Glutamatergic neuron (in vitro differentiated cells): Measurements from ENCODE around the gene ELFN2. TPM values are rescaled to one million over a fixed set of nuclear protein-coding genes. Genes with fewer than 3 reads are reported as not detected.

ENCODE experiments used
- DNase-seq: peaks from one replicate; pipeline ENCODE4 v3.0.0; 2022
- H3K27ac Mint-ChIP-seq: one replicate; pipeline ENCODE4 v1.8.0; 2020; ENCODE audit warnings: mild to moderate bottlenecking, mixed read lengths, inconsistent platforms; ENCODE audit not compliant: unreplicated experiment
- H3K27me3 Mint-ChIP-seq: one replicate; pipeline ENCODE4 v1.8.0; 2020; ENCODE audit warnings: mild to moderate bottlenecking, moderate library complexity, mixed read lengths, inconsistent platforms; ENCODE audit not compliant: unreplicated experiment
- H3K36me3 Mint-ChIP-seq: one replicate; pipeline ENCODE4 v1.8.0; 2020; ENCODE audit warnings: mild to moderate bottlenecking, mixed read lengths, inconsistent platforms; ENCODE audit not compliant: unreplicated experiment
- H3K4me1 Mint-ChIP-seq: one replicate; pipeline ENCODE4 v1.8.0; 2020; ENCODE audit warnings: mild to moderate bottlenecking, low read depth, mixed read lengths, inconsistent platforms; ENCODE audit not compliant: unreplicated experiment
- H3K4me3 Mint-ChIP-seq: one replicate; pipeline ENCODE4 v1.8.0; 2020; ENCODE audit warnings: mild to moderate bottlenecking, mixed read lengths, inconsistent platforms; ENCODE audit not compliant: unreplicated experiment
- H3K9me3 Mint-ChIP-seq: one replicate; pipeline ENCODE4 v1.8.0; 2020; ENCODE audit warnings: mild to moderate bottlenecking, moderate library complexity, mixed read lengths, inconsistent platforms; ENCODE audit not compliant: unreplicated experiment
- CTCF ChIP-seq: fragments of 200-600 bp; sonication (generic); IDR thresholded peaks from one replicate; pipeline ENCODE4 v1.5.0; 2021; ENCODE audit not compliant: partially characterized antibody, unreplicated experiment
- total RNA-seq: library from RNA; stranded (reverse); fragmentation: NEBNext Ultra II Directional; extraction: Animal tissue kit (Norgen Biotek cat#: 25700); gene quantifications from one replicate; pipeline ENCODE4 v1.2.1, GENCODE V29; 2021; ENCODE audit not compliant: unreplicated experiment

ELFN2 gene
- total RNA-seq, 1 donor from 2014 or later = 7.3 TPM

GRCh38 chr22:37366601-37367000 lies 60.7 kb downstream of the ELFN2 start:
- H3K9me3 Mint-ChIP-seq = peaks cover 4% of the 10 kb centered on the region
- no peak overlapping the region for H3K4me3 Mint-ChIP-seq
- no peak overlapping the region for H3K27ac Mint-ChIP-seq
- H3K36me3 Mint-ChIP-seq = no peaks in the 10 kb centered on the region
- TF ChIP-seq CTCF = no peak
- peaks cover 2% of the 10 kb centered on the region for H3K27me3 Mint-ChIP-seq
- no peak for DNase-seq
- peaks cover 34% of the 10 kb centered on the region for H3K4me1 Mint-ChIP-seq

GRCh38 chr22:37365950-37366349 lies 61.3 kb downstream of the ELFN2 start:
- H3K36me3 Mint-ChIP-seq = no peaks in the 10 kb centered on the region

GRCh38 chr22:37363261-37363992 lies 63.9 kb downstream of the ELFN2 start:
- Mint-ChIP-seq H3K36me3 (peaks cover 4% of the 10 kb centered on the region), H3K4me1 (peaks cover 31% of the 10 kb centered on the region), H3K27ac (no peak overlapping the region), H3K4me3 (no peak overlapping the region), H3K9me3 (peaks cover 9% of the 10 kb centered on the region), H3K27me3 (peaks cover 5% of the 10 kb centered on the region)
- no peak for TF ChIP-seq CTCF
- no peak for DNase-seq

More at GRCh38 chr22:37365950-37366349, 61.3 kb downstream of the ELFN2 start:
- Mint-ChIP-seq H3K27me3 (peaks cover 2% of the 10 kb centered on the region), H3K4me1 (peaks cover 34% of the 10 kb centered on the region), H3K27ac (no peak overlapping the region), H3K9me3 (peaks cover 7% of the 10 kb centered on the region), H3K4me3 (no peak overlapping the region)
- DNase-seq = no peak
- no peak for TF ChIP-seq CTCF

- peaks cover 5% of the 10 kb centered on the region for H3K36me3 Mint-ChIP-seq
- TF ChIP-seq CTCF = no peak
- no peak for DNase-seq
- H3K4me3 Mint-ChIP-seq = no peak overlapping the region
- no peak overlapping the region for H3K27ac Mint-ChIP-seq
- peaks cover 5% of the 10 kb centered on the region for H3K27me3 Mint-ChIP-seq
- H3K4me1 Mint-ChIP-seq = peaks cover 28% of the 10 kb centered on the region
- peaks cover 8% of the 10 kb centered on the region for H3K9me3 Mint-ChIP-seq
Measured at GRCh38 chr22:37362621-37363020, 64.7 kb downstream of the ELFN2 start.

GRCh38 chr22:37358917-37359316 lies 68.4 kb downstream of the ELFN2 start:
- no peak for TF ChIP-seq CTCF
- no peak overlapping the region for H3K27ac Mint-ChIP-seq
- peaks cover 5% of the 10 kb centered on the region for H3K27me3 Mint-ChIP-seq
- H3K4me3 Mint-ChIP-seq = no peak overlapping the region
- DNase-seq = no peak
- peaks cover 10% of the 10 kb centered on the region for H3K9me3 Mint-ChIP-seq
- peaks cover 5% of the 10 kb centered on the region for H3K36me3 Mint-ChIP-seq
- peaks cover 19% of the 10 kb centered on the region for H3K4me1 Mint-ChIP-seq
